GM12878 (cell line): Measurements from ENCODE around the gene PDLIM5. TPM values are rescaled to one million over a fixed set of nuclear protein-coding genes. Genes with fewer than 3 reads are reported as not detected.

Source experiments
- ATAC-seq: fragments of 200-7000 bp; cut with Tn5 transposase; 3 replicates; pipeline ENCODE4 v1.9.1; 2020; ENCODE audit warnings: mild to moderate bottlenecking, moderate library complexity
- BruUV-seq: library from RNA; stranded (reverse); fragments of 400-500 nt; replicated peaks from 2 replicates; lab custom pipeline; 2021; lab: Mats Ljungman, UMichigan
- CTCF ChIA-PET: fragments of 300-600 bp; sonication (Branson Sonifier 250); formaldehyde crosslinking; extraction: SDS; loops from one replicate; lab custom pipeline; 2021; ENCODE audit warnings: inconsistent platforms; lab: Yijun Ruan, JAX
- POLR2A ChIA-PET: fragments of 350-600 bp; formaldehyde crosslinking; extraction: SDS; loops from one replicate; lab custom pipeline; 2021; ENCODE audit warnings: inconsistent platforms; lab: Charles Lee
- RAD21 ChIA-PET: fragments of 300-600 bp; sonication (Branson Sonifier 250); formaldehyde crosslinking; loops from one replicate; lab custom pipeline; 2023; ENCODE audit warnings: antibody characterized with exemption; ENCODE audit not compliant: unreplicated experiment; lab: Charles Lee
- SMC1A ChIA-PET: fragments of 300-600 bp; sonication (Branson Sonifier 250); formaldehyde crosslinking; loops from one replicate; lab custom pipeline; 2023; ENCODE audit not compliant: unreplicated experiment, uncharacterized antibody; lab: Charles Lee
- DNase-seq: peaks from one replicate; pipeline ENCODE4 v3.0.0-alpha.2; 2011; ENCODE audit warnings: low read depth, low spot score
- FAIRE-seq: peaks from 3 replicates; lab custom pipeline; 2011; peaks lifted over from hg19 to GRCh38; lab: Jason Lieb, UNC
- H2AFZ ChIP-seq: 2 replicates; pipeline ENCODE4 v1.6.0; 2011; ENCODE audit warnings: low read depth, low read length, control low read depth; ENCODE audit not compliant: control insufficient read depth
- H3K27ac ChIP-seq: 2 replicates; pipeline ENCODE4 v1.5.1; 2011; ENCODE audit warnings: control low read depth; ENCODE audit not compliant: control insufficient read depth, insufficient read depth
- H3K27me3 ChIP-seq, 2 experiments: replicated peaks in 1 of 2; 2 replicates each; pipeline versions ENCODE4 v1.6.0 to v1.6.1; 2011; ENCODE audit warnings: low read length in 1 of 2; ENCODE audit not compliant: control insufficient read depth in 2 of 2, insufficient read depth in 2 of 2
- H3K36me3 ChIP-seq, 2 experiments: 2 replicates each; pipeline ENCODE4 v1.5.1; 2011; ENCODE audit warnings: low read length in 1 of 2; ENCODE audit not compliant: control insufficient read depth in 2 of 2, insufficient read depth in 2 of 2
- H3K4me1 ChIP-seq: 2 replicates; pipeline ENCODE4 v1.6.1; 2011; ENCODE audit warnings: mild to moderate bottlenecking, low read length, moderate library complexity, mixed read lengths; ENCODE audit not compliant: control insufficient read depth, insufficient read depth
- H3K4me2 ChIP-seq: 2 replicates; pipeline ENCODE4 v1.6.0; 2011; ENCODE audit warnings: control low read depth; ENCODE audit not compliant: control insufficient read depth, insufficient read depth
- H3K4me3 ChIP-seq: fragments of 200-600 bp; sonication (generic); 2 replicates; pipeline ENCODE4 v1.5.1; 2016
- H3K79me2 ChIP-seq: 2 replicates; pipeline ENCODE4 v1.6.0; 2011; ENCODE audit warnings: low read length; ENCODE audit not compliant: control insufficient read depth, insufficient read depth
- H3K9ac ChIP-seq: 2 replicates; pipeline ENCODE4 v1.8.0; 2011; ENCODE audit warnings: low read length, control low read depth, mixed read lengths; ENCODE audit not compliant: control insufficient read depth, insufficient read depth
- H3K9me3 ChIP-seq: replicated peaks from 3 replicates; pipeline ENCODE4 v1.5.1; 2011; ENCODE audit warnings: mild to moderate bottlenecking, low read length; ENCODE audit not compliant: control insufficient read depth, insufficient read depth
- H4K20me1 ChIP-seq: 2 replicates; pipeline ENCODE4 v1.6.0; 2011; ENCODE audit not compliant: control insufficient read depth, insufficient read depth
- BCL11A ChIP-seq: IDR thresholded peaks from 2 replicates; pipeline ENCODE4 v1.6.1; 2011; ENCODE audit warnings: low read depth, low read length
- CBFB ChIP-seq: IDR thresholded peaks from 2 replicates; pipeline ENCODE4 v1.6.1; 2016; ENCODE audit warnings: antibody characterized with exemption, low read depth
- E4F1 ChIP-seq: fragments of 450-650 bp; IDR thresholded peaks from 2 replicates; pipeline ENCODE4 v1.6.1; 2018; ENCODE audit warnings: borderline replicate concordance, mild to moderate bottlenecking; ENCODE audit not compliant: partially characterized antibody
- EP300 ChIP-seq, 2 experiments: fragments of 150-350 bp in 1 of 2; IDR thresholded peaks; 2 replicates each; pipeline ENCODE4 v1.6.1; 2011 to 2012; ENCODE audit warnings: low read depth in 2 of 2, low read length in 2 of 2, borderline replicate concordance in 1 of 2, improper control_type of control experiment in 1 of 2, inconsistent platforms in 1 of 2; ENCODE audit not compliant: control insufficient read depth in 1 of 2
- GATAD2B ChIP-seq: fragments of 450-650 bp; conservative IDR thresholded peaks from 2 replicates; pipeline ENCODE4 v1.6.1; 2017; ENCODE audit warnings: low read depth, mild to moderate bottlenecking, moderate library complexity
- HDAC2 ChIP-seq: fragments of 200-600 bp; sonication (generic); IDR thresholded peaks from 2 replicates; pipeline ENCODE4 v1.6.1; 2017
- KAT2A ChIP-seq: conservative IDR thresholded peaks from 2 replicates; pipeline ENCODE4 v1.6.1; 2011; ENCODE audit warnings: low read depth, low read length; ENCODE audit not compliant: control insufficient read depth
- MYB ChIP-seq: fragments of 150-350 bp; IDR thresholded peaks from 2 replicates; pipeline ENCODE4 v1.6.1; 2014; ENCODE audit warnings: mild to moderate bottlenecking, low read depth, low read length, borderline replicate concordance
- NKRF ChIP-seq: fragments of 450-650 bp; conservative IDR thresholded peaks from 2 replicates; pipeline ENCODE4 v1.6.1; 2017; ENCODE audit warnings: mild to moderate bottlenecking, moderate library complexity
- PRDM15 ChIP-seq: fragments of 450-650 bp; formaldehyde crosslinking; IDR thresholded peaks from 2 replicates; pipeline ENCODE4 v1.4.0; 2020; ENCODE audit warnings: mild to moderate bottlenecking, moderate library complexity
- RFX5 ChIP-seq: IDR thresholded peaks from 2 replicates; pipeline ENCODE4 v1.6.1; 2011; ENCODE audit warnings: low read depth, low read length, improper control_type of control experiment
- USF2 ChIP-seq: IDR thresholded peaks from 2 replicates; pipeline ENCODE4 v1.6.1; 2011; ENCODE audit warnings: low read depth, low read length, improper control_type of control experiment, borderline replicate concordance
- ZBED1 ChIP-seq: IDR thresholded peaks from 2 replicates; pipeline ENCODE4 v1.6.1; 2016; ENCODE audit warnings: borderline replicate concordance
- ZSCAN29 ChIP-seq: fragments of 450-650 bp; IDR thresholded peaks from 2 replicates; pipeline ENCODE4 v1.6.1; 2017; ENCODE audit warnings: mild to moderate bottlenecking, moderate library complexity
- WGBS: methylation state at CpG from one replicate; pipeline ENCODE4 v1.1.6; 2016; ENCODE audit warnings: low lambda C conversion rate; ENCODE audit not compliant: insufficient replicate concordance, insufficient coverage; ENCODE audit errors: missing lambda C conversion rate; 5-methylcytosine and 5-hydroxymethylcytosine counted together
- in situ Hi-C: fragments of 300-500 bp; cut with MboI; formaldehyde crosslinking; loops from 9 replicates; pipeline ENCODE4 v1.14.3; 2018; ENCODE audit warnings: mixed read lengths
- intact Hi-C: fragments of 100-400 bp; cut with micrococcal nuclease; formaldehyde crosslinking; loops from one replicate; pipeline ENCODE4 v1.14.2; 2022; ENCODE audit not compliant: unreplicated experiment
- polyA plus RNA-seq, 11 experiments: library from polyadenylated mRNA; depleted of rRNA in 4 of 11; unstranded in 6 of 11; stranded (reverse) in 5 of 11; fragments of >200 nt; fragmentation: Nextera tagmentation in 4 of 11; fragmentation: Illumina TruSeq in 1 of 11; extraction: Ambion mirVana in 4 of 11; extraction: Trizol in 1 of 11; gene quantifications; 1 replicate in 1 of 11; 2 replicates in 10 of 11; pipeline versions ENCODE4 v1.2.1 to v1.2.3, GENCODE V29; 2011 to 2016; ENCODE audit warnings: inconsistent platforms in 2 of 11, missing spikeins in 2 of 11, low read depth in 1 of 11
- total RNA-seq, 4 experiments: library from RNA; depleted of rRNA in 3 of 4; stranded (reverse); fragments of >200 nt in 3 of 4; fragmentation: Illumina TruSeq in 1 of 4; extraction: Trizol in 1 of 4; gene quantifications; 2 replicates each; pipeline versions ENCODE4 v1.2.1 to v1.2.3, GENCODE V29; 2013 to 2021

PDLIM5 gene
- total and polyA plus RNA-seq, 10 of the 15 experiments (the other 5 are each of a cell fraction or from before 2014, with no cell fraction given), result 10.0 to 52.9 (median 20.7) TPM

DNA sequence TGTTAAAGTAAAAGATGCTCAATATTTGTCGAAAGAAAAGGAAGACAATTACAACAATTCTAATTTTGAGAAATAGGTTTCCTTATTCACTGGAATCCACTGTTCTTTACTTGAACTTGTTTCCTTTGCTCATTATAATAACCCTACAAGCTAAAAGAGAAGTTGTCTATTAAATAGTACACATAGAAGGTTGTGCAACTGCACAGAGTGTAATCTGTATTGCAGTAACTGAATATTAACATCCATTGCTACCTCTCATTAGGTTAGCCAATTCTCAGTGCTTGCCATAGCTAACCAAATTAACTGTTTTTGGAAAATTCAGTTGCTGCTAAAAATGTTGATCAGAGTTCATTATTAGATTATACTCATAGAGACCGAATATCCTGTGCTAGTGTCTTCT lies 120.0 kb downstream of the PDLIM5 start (continued):
- TF ChIP-seq USF2 (no peak), ZBED1 (no peak), RFX5 (no peak), ZSCAN29 (no peak), HDAC2 (no peak), CBFB (no peak)

- H3K4me2 ChIP-seq, result no peak overlapping the region
- no TSS peak for BruUV-seq
- no peak overlapping the region for H3K9ac ChIP-seq
- H3K4me3 ChIP-seq, result no peak overlapping the region
- H4K20me1 ChIP-seq, result no peaks in the 10 kb centered on the region
- no peak overlapping the region for H2AFZ ChIP-seq
- ATAC-seq (no peak), FAIRE-seq (peak; percentile 71), DNase-seq (no peak)
- WGBS, result 92% methylated on average over 9 of the region's 9 CpGs
- no peaks in the 10 kb centered on the region for H3K79me2 ChIP-seq
- H3K4me1 ChIP-seq, result no peaks in the 10 kb centered on the region
- H3K27ac ChIP-seq, result no peak overlapping the region
- ChIA-PET RAD21 (no interaction called here), SMC1A (interaction anchor here (0.6 to 1.4 kb wide), 4 partner anchors 9 to 216 kb away, joined by 3 read pairs; no protein-coding TSS in a partner anchor), CTCF (interaction anchor here (1.1 to 1.8 kb wide), 2 partner anchors 13 to 167 kb away, joined by 7 read pairs; no protein-coding TSS in a partner anchor), POLR2A (no interaction called here)
- in situ Hi-C loops, result no loop called here
- H3K36me3 ChIP-seq, result peaks cover 2 to 3% of the 10 kb centered on the region in 2 experiments; a peak in 2 of 4 replicates
- H3K9me3 ChIP-seq, result no peaks in the 10 kb centered on the region
- H3K27me3 ChIP-seq, result no peaks in the 10 kb centered on the region
- intact Hi-C loops, result loop anchor here (5.0 kb wide), 1 partner anchor 122 kb away; the partner anchor contains the start of gene PDLIM5
- TF ChIP-seq PRDM15 (no peak), MYB (no peak), GATAD2B (no peak), KAT2A (no peak), E4F1 (no peak), EP300 (IDR thresholded peaks at IDR 0.05; ENCODE audit: borderline replicate concordance in 1 of 2, control insufficient read depth in 1 of 2, low read depth in 2 of 2, low read length in 2 of 2) (no peak), BCL11A (no peak), NKRF (no peak)
These were observed 122.3 kb downstream of the PDLIM5 start for GRCh38 chr4:94574050-94574449.
